Esophagus squamous epithelium (tissue), 5 donors: ENCODE results near the gene FTL. TPM values are rescaled to one million over a fixed set of nuclear protein-coding genes. Genes with fewer than 3 reads are reported as not detected.

ENCODE experiments used
- DNase-seq: peaks from one replicate; lab custom pipeline; 2025; lab: John Stamatoyannopoulos, UW
- H3K27ac ChIP-seq, 4 donors: fragments of 200-600 bp; sonication (generic); one replicate each; pipeline ENCODE4 v1.5.1; 2016 to 2019; ENCODE audit warnings: mild to moderate bottlenecking in 1 of 4
- H3K27me3 ChIP-seq, 4 donors: fragments of 200-600 bp; sonication (generic); 1 replicate in 3 of 4; 2 replicates in 1 of 4; pipeline versions ENCODE4 v1.5.1 to v1.6.0; 2017 to 2021; ENCODE audit warnings: antibody characterized with exemption in 1 of 4
- H3K36me3 ChIP-seq, 3 donors: fragments of 200-600 bp; sonication (generic); one replicate each; pipeline ENCODE4 v1.5.1; 2016 to 2019
- H3K4me1 ChIP-seq, 3 donors: fragments of 200-600 bp; sonication (generic); one replicate each; pipeline ENCODE4 v1.5.1; 2017 to 2019
- H3K4me3 ChIP-seq, 4 donors: fragments of 200-600 bp; sonication (generic); 1 replicate in 3 of 4; 2 replicates in 1 of 4; pipeline ENCODE4 v1.5.1; 2016 to 2019; ENCODE audit warnings: mild to moderate bottlenecking in 2 of 4, moderate library complexity in 1 of 4
- H3K9me3 ChIP-seq, 3 donors: fragments of 200-600 bp; sonication (generic); one replicate each; pipeline ENCODE4 v1.5.1; 2016 to 2019
- POLR2A ChIP-seq, 4 donors: fragments of 450-650 bp; IDR thresholded peaks; one replicate each; pipeline ENCODE4 v1.6.1; 2017; ENCODE audit warnings: antibody characterized with exemption in 4 of 4, mild to moderate bottlenecking in 4 of 4, moderate library complexity in 3 of 4
- WGBS, 2 donors: methylation state at CpG; one replicate each; pipeline ENCODE4 v1.1.5; 2018; 5-methylcytosine and 5-hydroxymethylcytosine counted together
- intact Hi-C: fragments of 100-400 bp; cut with DNase I; formaldehyde crosslinking; loops from one replicate; pipeline ENCODE4 v1.15.0; 2022
- total RNA-seq, 4 donors: library from RNA; depleted of rRNA; stranded (reverse); fragments of >200 nt; gene quantifications; one replicate each; pipeline ENCODE4 v1.1.0, GENCODE V29; 2016
- TF ChIP-seq, protein P1 (sequence below), 6 experiments: fragments of 450-650 bp in 4 of 6; fragments of 200-600 bp in 2 of 6; sonication (generic) in 2 of 6; IDR thresholded peaks; one replicate each; pipeline ENCODE4 v1.5.1; 2016 to 2019; ENCODE audit warnings: antibody characterized with exemption in 6 of 6, mild to moderate bottlenecking in 4 of 6, moderate library complexity in 4 of 6
- donor health status: DM: yes; HTN: yes; CAD: no.

The FTL gene
- total RNA-seq, 4 donors from 2014 or later, result 556 to 2,127 (median 1,494) TPM

DNA sequence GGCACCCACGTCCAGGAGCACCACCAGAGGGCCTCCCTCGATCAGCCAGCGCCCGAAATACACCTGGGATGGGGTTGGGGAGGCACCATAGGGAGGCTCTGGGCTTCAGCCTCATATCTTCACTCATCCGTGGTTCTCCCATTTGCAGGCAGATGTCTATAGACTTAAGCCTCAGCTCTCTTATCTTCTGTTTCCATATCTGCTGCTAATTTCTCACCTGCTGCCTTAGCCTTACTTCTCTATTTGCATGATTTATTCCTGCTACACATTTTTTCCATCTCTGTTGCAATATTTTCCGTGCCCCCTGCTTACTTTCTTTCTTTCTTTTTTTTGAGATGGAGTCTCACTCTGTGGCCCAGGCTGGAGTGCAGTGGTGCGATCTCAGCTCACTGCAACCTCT lies 22.2 kb downstream of the FTL start:
- no peaks in the 10 kb centered on the region for H3K9me3 ChIP-seq
- no peaks in the 10 kb centered on the region for H3K27me3 ChIP-seq
- no peak overlapping the region for H3K27ac ChIP-seq
- DNase-seq, result no peak
- TF ChIP-seq, protein P1, sequence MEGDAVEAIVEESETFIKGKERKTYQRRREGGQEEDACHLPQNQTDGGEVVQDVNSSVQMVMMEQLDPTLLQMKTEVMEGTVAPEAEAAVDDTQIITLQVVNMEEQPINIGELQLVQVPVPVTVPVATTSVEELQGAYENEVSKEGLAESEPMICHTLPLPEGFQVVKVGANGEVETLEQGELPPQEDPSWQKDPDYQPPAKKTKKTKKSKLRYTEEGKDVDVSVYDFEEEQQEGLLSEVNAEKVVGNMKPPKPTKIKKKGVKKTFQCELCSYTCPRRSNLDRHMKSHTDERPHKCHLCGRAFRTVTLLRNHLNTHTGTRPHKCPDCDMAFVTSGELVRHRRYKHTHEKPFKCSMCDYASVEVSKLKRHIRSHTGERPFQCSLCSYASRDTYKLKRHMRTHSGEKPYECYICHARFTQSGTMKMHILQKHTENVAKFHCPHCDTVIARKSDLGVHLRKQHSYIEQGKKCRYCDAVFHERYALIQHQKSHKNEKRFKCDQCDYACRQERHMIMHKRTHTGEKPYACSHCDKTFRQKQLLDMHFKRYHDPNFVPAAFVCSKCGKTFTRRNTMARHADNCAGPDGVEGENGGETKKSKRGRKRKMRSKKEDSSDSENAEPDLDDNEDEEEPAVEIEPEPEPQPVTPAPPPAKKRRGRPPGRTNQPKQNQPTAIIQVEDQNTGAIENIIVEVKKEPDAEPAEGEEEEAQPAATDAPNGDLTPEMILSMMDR (IDR thresholded peaks at IDR 0.05), result no peak
- TF ChIP-seq POLR2A (IDR thresholded peaks at IDR 0.05), result no peak
- H3K4me1 ChIP-seq, result peaks cover 20 to 29% (median 21%) of the 10 kb centered on the region in 3 donors
- H3K36me3 ChIP-seq, result peaks cover 13 to 91% (median 31%) of the 10 kb centered on the region in 3 donors
- 83 to 92% methylated on average over 7 of the region's 7 CpGs for WGBS, 2 donors
- H3K4me3 ChIP-seq, result no peak overlapping the region
- intact Hi-C loops, result no loop called here

DNA sequence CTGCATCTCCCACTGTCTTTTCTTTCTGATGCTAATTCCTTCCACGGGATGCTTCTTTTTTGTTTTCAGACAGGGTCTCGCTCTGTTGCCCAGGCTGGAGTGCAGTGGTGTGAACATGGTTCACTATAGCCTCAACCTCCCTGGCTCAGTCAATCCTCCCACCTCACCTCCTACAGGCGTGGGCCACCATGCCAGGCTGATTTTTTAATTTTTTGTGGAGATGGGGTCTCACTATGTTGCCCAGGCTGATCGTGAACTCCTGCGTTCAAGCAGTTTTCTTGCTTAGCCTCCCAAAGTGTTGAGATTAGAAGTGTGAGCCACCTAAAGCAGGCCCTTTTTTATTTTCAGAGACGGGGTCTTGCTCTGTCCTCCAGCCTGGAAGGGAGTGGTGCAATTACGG lies 23.2 kb downstream of the FTL start:
- intact Hi-C loops, result no loop called here
- Histone ChIP-seq H3K27ac (no peak overlapping the region), H3K27me3 (no peaks in the 10 kb centered on the region), H3K36me3 (peaks cover 12 to 82% (median 30%) of the 10 kb centered on the region in 3 donors), H3K4me3 (no peak overlapping the region), H3K9me3 (no peaks in the 10 kb centered on the region), H3K4me1 (peaks cover 21 to 32% (median 22%) of the 10 kb centered on the region in 3 donors)
- TF ChIP-seq, protein P1 (IDR thresholded peaks at IDR 0.05), result no peak
- no peak for TF ChIP-seq POLR2A (IDR thresholded peaks at IDR 0.05)
- no peak for DNase-seq
- WGBS, 2 donors, result 91 to 93% methylated on average over 5 to 7 of the region's 7 CpGs

DNA sequence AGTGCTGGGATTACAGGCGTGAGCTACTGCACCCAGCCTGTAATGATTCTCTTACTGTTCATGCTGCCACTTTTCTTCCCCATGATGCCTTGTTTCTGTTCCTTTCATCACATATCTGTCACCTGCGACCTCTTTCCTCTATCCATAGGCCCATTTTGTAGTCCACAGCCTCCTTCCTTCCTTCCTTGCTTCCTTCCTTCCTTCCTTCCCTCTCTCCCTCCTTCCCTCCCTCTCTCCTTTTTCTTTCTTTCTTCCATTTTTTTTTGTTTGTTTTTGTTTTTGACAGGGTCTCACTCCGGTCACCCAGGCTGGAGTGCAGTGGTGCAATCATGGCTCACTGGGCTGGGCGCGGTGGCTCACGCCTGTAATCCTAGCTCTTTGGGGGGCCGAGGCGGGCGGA lies 23.8 kb downstream of the FTL start:
- no peak for DNase-seq
- Histone ChIP-seq H3K27ac (no peak overlapping the region), H3K27me3 (no peaks in the 10 kb centered on the region), H3K36me3 (peaks cover 12 to 76% (median 30%) of the 10 kb centered on the region in 3 donors), H3K4me3 (no peak overlapping the region), H3K9me3 (no peaks in the 10 kb centered on the region), H3K4me1 (peaks cover 21 to 33% (median 22%) of the 10 kb centered on the region in 3 donors)
- 74 to 91% methylated on average over 2 to 5 of the region's 9 CpGs for WGBS, 2 donors
- intact Hi-C loops, result no loop called here
- TF ChIP-seq POLR2A (IDR thresholded peaks at IDR 0.05), result no peak
- TF ChIP-seq, protein P1 (IDR thresholded peaks at IDR 0.05), result no peak

DNA sequence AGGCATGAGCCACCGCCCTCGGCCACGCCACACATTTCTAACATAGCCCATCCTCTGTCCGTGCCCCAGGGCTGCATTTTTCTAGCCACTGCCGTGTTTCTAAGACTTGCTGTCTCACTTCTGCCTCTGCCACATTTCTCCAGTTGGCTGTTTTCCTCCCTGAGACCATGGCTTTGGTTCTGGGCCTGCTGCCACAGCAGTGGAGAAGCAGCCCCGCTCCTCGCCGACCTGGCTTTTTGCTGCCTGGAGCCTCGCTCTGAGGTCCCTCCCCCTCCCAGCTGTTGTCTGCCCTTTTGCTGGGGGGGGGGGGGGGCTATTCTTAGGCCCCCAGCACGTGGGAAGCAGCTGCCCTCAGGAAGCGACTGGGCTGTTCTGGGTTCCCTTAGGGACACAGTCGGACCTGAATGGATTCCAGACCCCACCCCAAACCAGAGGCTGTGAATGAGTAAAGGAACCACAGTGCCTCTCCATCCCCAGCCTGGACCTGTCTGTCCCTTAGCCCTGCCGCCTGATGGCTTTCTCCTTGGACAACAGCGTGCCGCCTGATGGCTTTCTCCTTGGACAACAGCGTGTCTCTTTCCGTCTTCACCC lies 24.7 kb downstream of the FTL start:
- TF ChIP-seq, protein P1 (IDR thresholded peaks at IDR 0.05), result no peak
- no peak for TF ChIP-seq POLR2A (IDR thresholded peaks at IDR 0.05)
- Histone ChIP-seq H3K27me3 (no peaks in the 10 kb centered on the region), H3K4me1 (peaks cover 29 to 42% (median 31%) of the 10 kb centered on the region in 3 donors), H3K9me3 (no peaks in the 10 kb centered on the region), H3K27ac (peak overlapping the region in 3 of 4 donors; percentile 36 to 97 (median 69)), H3K4me3 (no peak overlapping the region), H3K36me3 (peaks cover 12 to 66% (median 23%) of the 10 kb centered on the region in 3 donors)
- 72 to 76% methylated on average over 13 of the region's 17 CpGs for WGBS, 2 donors
- intact Hi-C loops, result no loop called here
- DNase-seq, result no peak

DNA sequence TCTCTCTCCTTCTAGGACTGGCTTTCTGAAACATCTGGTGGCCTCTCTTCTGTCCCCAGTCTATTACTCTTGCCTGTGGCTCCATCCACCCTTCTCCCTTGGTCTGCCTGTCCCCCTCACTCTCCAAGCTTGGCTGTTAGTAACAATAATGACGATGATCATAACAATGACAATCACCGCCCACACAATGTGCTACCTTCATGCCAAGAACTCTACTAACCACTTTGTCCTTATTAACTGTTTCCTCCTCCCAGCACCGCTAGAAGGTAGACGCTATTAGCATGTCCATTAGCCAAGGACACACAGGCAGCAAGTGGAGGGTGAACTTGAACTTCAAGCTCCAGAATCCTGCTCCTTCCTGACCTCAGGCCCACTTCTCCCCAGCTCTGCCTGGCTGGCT lies 25.3 kb downstream of the FTL start:
- WGBS, 2 donors, result 67 to 72% methylated on average over 4 of the region's 4 CpGs
- Histone ChIP-seq H3K36me3 (peaks cover 12 to 60% (median 20%) of the 10 kb centered on the region in 3 donors), H3K9me3 (no peaks in the 10 kb centered on the region), H3K4me3 (no peak overlapping the region), H3K27ac (peak overlapping the region in 3 of 4 donors; percentile 36 to 97 (median 69)), H3K27me3 (no peaks in the 10 kb centered on the region), H3K4me1 (peaks cover 31 to 48% (median 32%) of the 10 kb centered on the region in 3 donors)
- DNase-seq, result no peak
- no peak for TF ChIP-seq POLR2A (IDR thresholded peaks at IDR 0.05)
- TF ChIP-seq, protein P1 (IDR thresholded peaks at IDR 0.05), result no peak
- intact Hi-C loops, result no loop called here
